ENCODE measurements around the gene CDKN1B. TPM values are rescaled to one million over a fixed set of nuclear protein-coding genes. Genes with fewer than 3 reads are reported as not detected.

The CDKN1B gene
- total RNA-seq = 42.8 and 43.5 TPM in 2 replicates

DNA sequence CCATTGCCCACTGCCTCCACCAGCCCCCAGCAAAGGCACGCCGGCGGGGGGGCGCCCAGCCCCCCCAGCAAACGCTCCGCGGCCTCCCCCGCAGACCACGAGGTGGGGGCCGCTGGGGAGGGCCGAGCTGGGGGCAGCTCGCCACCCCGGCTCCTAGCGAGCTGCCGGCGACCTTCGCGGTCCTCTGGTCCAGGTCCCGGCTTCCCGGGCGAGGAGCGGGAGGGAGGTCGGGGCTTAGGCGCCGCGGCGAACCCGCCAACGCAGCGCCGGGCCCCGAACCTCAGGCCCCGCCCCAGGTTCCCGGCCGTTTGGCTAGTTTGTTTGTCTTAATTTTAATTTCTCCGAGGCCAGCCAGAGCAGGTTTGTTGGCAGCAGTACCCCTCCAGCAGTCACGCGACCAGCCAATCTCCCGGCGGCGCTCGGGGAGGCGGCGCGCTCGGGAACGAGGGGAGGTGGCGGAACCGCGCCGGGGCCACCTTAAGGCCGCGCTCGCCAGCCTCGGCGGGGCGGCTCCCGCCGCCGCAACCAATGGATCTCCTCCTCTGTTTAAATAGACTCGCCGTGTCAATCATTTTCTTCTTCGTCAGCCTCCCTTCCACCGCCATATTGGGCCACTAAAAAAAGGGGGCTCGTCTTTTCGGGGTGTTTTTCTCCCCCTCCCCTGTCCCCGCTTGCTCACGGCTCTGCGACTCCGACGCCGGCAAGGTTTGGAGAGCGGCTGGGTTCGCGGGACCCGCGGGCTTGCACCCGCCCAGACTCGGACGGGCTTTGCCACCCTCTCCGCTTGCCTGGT is at the start of gene CDKN1B:
TSS of gene CDKN1B (plus strand) at position 576 of the 793 bp plus-strand sequence. CDS start 472 bp downstream, outside the sequence.

Other genes with a start within 250 kb of the CDKN1B start
- gene DUSP16, start 154.5 kb upstream of the CDKN1B start, total RNA-seq = 9.6 and 11.8 TPM in 2 replicates
- gene CREBL2, start 105.5 kb upstream of the CDKN1B start, total RNA-seq = 49.6 and 55.6 TPM in 2 replicates
- gene GPR19, start 21.2 kb upstream of the CDKN1B start, total RNA-seq = 0.44 TPM in 1 of 2 replicates, not detected in the other
- gene APOLD1, start 68.3 kb downstream of the CDKN1B start, total RNA-seq = 2.6 and 13.7 TPM in 2 replicates
- gene DDX47, start 96.0 kb downstream of the CDKN1B start, total RNA-seq = 52.3 and 71.0 TPM in 2 replicates
- gene GPRC5A, start 174.2 kb downstream of the CDKN1B start, total RNA-seq = 3.1 and 10.3 TPM in 2 replicates
- 0.15 TPM in 1 of 2 replicates, not detected in the other for gene GPRC5D, start 234.8 kb downstream of the CDKN1B start, total RNA-seq

All from smooth muscle cell of trachea (primary cell).